Astrocyte of the hippocampus (primary cell): ENCODE measurements around the gene TNNI2.

Experiments
- DNase-seq: peaks from one replicate; pipeline ENCODE4 v3.0.0; 2011; ENCODE audit warnings: low read depth, low spot score

The TNNI2 gene

DNA sequence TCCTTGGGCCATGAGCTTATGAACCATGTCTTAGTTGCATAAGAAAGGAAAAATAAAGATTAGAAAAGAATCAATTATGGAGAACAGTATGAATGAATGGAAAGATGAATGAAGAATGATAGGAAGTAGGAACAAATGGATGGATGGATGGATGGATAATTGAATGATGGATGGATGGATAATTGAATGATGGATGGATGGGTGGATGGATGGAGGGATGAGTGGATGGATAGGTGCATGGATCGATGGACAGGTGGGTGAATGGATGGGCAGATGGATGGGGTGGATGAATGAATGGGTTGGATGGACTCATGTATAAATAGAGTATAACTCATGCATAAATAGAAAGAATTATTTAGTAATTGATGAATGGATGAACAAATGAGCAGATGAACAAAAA is 21.3 kb downstream of the TNNI2 start:
- no peak for DNase-seq

DNA sequence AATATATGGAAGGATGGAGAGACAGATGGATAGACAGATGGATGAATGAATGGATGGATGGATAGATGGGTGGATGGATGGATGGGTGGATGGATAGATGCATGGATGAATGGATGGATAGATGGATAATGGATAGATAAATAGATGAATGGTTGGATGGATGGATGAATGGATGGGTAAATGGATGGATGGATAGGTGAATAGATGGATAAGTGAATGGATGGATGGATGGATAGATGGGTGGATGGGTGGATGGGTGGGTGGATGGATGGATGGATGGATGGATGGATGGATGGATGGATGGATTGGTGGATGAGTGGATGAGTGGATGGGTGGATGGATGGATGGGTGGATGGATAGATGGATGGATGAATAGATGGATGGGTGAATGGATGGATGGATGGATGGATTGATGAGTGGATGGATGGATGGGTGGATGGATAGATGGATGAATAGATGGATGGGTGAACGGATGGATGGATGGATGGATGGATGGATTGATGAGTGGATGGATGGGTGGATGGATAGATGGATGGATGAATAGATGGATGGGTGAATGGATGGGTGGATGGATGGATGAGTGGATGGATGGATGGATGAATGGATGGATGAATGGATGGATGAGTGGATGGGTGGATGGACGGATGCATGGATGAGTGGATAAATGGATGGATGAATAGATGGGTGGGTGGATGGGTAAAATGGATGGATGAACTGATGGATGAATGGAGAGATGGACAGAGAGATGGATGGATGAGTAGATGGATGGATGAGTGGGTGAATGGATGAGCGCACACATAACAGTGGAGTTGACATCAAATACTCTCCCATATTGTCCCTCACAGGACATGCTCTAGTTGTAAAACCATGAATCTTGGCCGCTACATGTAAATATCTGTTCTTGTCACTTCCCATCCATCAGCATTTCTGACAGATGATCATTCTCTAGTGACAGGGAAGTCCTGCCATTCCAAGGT is 22.9 kb downstream of the TNNI2 start:
- DNase-seq = no peak

DNA sequence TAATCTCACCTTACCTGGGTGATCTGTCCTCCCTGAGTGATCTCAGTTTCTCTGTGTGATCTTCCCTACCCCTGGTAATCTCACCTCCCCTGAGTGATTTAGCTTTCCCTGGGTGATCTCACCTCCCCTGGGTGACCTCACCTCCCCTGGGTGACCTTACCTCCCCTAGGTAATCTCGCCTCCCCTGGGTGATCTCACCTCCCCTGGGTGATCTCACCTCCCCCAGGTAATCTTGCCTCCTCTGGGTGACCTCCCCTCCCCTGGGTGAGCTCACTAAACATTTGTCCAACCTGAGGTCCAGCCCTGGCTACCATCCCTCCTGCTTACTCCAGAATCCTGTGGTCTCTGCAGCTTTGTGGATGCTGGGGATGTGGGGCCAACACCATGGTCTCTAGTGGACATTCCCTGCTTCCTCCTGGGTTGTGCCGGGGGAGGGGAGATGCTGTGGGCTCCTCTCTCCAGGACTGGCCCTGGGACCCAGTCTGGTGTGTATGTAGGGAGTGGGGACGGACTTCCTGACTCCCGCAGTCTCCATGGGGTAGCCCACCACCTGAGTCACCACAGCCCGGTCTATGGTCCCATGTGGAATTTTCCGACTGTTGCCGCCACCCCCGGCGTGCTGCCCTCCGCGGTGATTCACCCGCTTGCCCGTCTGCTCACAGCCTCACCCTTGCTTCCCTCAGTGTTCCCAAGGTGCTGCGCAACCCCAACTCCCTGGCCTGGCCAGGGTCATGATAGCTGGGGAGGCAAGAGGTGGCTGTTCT is 24.0 kb downstream of the TNNI2 start:
- peak; percentile 68 for DNase-seq

DNA sequence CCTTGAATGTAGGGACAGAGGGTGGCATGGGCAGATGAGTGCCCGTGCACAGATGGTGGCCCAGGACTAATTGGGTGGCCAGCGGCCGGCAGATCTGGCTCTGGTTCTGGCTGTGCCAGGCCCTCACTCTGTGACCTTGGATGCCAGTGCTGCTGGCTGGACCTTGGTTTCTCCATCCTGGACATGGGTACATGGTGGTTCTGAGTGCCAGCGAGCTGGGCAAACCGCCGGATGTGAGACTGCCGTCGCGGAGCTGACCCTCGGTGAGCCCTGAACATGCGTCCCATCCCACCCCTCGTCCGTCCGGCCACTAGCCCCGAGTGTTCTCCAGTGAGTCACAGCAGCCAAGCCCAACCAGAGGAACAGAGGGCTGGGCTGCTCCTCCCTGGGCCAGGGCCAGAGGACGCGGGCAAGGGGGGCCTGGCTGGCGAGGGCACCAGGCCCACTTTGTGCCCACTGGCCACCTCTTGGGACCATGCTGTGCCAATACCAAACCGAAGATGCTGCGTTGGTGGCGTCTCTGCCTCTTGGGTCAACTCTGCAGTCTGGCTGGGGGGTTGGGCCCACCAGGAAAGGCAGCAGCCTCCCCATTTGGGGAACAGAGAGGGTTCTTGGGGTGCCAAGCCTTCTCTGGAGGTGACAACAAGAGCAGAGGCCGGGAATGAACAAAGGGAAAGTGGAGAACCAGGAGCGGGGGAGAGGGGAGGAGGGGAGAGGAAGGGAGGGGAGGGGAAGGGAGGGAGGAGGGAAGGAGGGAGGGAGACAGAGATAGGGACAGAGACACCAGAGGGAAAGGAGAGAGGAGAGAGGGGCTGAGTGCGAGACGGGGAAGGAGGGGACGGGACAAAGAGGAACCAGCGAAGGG is 24.8 kb downstream of the TNNI2 start:
- DNase-seq = peak; percentile 97

DNA sequence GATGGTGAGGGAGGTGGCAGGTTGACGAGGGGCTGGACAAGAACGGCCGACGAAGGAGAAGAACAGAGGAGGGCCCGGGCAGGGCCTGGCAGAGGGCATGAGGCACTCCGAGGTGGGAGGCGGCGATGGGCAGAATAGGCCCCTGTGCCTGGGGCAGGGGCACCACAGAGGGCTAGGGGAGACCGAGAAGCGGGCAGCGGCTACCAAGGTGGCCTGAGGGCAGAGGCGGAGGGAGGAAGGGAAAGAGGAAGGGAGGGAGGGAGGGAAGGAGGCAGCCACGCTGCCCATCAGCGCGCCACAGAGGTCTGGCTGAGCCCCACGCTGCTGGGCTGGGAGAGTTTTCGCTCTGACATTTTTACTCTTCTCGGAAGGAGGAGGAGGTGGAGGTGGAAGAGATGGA is 25.4 kb downstream of the TNNI2 start:
- peak; percentile 59 for DNase-seq

DNA sequence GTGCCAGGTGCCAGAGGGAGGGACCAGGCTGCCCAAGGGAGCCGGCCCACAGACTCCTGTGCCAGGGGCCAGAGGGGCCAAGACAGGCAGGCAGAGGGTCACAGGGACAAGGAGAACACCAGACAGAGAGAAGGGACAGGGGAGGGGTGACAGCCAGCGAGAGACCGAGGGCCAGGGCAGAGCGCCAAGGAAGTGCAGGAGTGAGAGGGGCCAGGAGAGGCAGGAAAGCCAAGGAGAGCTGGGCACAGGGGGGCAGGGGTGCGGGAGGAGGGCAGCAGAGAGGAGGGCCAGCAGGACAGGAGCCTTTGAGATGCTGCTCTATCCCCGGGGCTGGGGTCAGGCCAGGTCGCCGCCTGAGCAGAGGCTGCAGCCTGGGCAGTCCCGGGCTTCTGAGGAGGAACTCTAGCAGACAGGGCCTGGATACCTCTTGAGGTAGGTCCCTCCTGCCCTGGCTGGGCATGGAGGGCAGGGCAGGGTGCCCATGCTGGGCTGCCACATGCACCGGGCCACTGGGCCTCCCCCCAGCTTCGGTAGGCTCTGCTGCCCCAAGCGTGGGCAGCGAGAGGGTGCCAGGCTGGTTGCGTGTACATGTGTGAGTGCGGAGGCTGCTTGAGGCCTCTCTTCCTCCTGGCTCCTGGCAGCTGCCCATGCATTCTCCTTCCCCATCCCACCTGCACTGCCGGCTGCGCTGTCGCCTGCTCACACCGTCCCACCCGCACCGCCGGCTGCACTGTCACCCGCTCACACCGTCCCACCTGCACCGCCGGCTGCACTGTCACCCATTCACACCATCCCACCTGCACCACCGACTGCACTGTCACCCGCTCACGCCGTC is 26.3 kb downstream of the TNNI2 start:
- DNase-seq = peak; percentile 28

DNA sequence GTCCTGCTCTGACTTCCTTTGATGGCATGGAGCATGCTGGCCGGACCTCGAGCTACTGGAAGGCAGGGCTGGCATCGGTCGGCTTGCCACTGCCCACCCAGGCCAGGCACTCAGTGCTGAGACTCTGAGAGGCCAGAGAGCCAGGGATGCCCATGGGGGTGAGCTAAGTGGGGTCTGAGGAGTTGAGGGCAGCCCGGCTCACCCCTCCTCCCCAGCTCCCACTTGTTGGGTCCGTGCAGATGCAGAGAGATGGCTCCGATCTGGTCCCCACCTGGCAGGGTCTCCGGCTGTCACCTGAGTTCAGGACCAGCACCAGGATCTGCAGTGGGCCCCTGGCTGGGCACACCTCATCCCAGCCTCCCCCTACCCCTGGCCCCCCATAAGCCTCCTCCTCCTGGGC is 27.4 kb downstream of the TNNI2 start:
- DNase-seq = no peak

DNA sequence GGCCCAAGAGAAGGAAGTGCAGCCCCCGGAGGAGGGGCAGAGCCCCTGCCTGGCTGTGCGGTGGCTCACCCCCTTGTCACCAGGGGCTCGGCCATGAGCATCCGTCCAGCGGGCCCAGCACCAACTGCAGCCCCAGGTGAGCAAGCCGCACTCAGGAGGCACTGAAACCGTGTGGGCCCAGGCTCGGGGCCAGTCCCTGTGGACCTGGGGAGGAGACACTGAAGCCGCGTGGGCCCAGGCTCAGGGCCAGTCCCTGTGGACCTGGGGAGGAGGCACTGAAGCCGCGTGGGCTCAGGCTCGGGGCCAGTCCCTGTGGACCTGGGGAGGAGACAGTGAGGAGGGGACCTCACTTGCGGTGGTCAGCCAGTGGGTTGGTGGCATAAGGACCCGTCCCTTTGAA is 28.0 kb downstream of the TNNI2 start:
- DNase-seq = no peak

DNA sequence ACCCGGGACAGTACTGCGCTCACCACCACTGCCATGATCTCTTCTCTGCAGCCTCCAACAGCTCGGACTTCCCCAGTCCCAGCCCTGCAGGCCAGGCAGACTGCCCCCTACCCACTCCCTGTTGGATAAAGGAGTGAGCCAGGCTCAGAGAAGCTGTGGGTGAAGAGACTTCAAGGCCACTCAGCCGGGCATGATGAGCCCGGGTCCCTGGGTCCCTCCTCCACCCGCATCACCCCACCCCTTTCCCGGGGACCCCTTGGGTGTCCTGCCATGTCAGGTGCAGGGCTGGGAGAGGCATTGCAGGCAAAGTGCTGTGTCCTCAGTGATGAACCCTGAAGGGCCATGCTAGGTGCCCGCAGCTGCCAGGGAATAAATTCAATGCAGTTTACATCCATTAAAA is 28.6 kb downstream of the TNNI2 start:
- DNase-seq = no peak

DNA sequence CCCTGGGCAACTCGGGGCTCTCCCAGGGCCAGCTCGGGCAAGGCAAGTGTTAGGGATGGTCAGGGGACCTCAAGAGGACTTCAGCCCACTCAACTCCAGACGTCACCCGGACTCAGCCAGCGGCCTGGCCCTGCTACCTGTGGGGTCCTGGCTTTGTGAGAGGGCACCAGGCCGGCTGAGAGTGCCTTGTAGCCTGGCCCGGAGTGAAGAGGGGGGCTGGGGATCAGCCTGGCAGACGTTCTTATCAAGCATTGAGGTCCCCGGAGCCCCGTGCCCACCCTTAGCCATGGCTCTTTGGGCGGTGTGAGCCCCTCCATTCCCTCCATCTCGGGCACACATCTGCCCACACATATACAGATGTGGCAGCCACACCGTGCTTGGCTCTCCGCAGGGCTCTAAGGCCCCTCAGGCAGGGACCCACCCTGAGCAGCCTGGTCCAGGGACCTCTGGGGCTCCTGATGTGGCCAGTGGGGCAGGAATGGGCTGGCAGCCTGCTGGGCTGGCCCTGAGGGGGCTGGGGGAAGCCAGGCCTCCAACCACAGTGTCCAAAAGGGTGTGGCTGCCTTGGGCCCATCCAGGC is 29.4 kb downstream of the TNNI2 start:
- DNase-seq = no peak

DNA sequence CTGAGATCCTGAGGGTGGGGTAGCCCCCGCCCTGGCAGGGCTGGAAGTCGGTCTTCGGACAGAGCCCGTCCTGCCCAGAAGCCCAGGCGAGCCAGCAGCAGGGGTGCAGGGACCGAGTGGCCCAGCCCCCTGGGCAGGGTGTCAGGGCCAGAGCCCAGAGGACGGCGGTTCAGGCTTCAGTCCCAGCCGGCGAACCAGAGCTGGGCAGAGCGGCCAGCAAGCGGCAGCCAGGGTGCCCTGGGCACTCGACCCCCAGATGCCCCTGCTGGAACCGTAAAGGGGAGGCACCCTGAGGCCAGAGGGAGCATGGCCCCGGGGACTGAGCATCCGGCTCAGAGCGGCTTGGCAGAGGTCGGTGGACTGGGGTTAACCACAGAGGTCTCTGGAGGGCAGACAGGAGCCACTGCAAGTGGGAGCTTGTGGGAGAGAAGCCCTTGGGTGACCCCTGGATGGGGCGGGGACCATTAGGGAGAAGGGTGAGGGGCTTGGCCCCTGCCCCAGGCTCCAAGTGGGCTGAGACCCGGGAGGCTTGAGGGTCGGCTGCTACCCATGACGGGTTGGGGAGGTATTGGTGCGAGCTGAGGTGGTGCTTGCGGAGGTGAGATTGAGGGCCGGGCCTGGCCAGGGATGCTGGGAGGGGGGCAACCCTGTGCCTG is 30.0 kb downstream of the TNNI2 start:
- DNase-seq = no peak

DNA sequence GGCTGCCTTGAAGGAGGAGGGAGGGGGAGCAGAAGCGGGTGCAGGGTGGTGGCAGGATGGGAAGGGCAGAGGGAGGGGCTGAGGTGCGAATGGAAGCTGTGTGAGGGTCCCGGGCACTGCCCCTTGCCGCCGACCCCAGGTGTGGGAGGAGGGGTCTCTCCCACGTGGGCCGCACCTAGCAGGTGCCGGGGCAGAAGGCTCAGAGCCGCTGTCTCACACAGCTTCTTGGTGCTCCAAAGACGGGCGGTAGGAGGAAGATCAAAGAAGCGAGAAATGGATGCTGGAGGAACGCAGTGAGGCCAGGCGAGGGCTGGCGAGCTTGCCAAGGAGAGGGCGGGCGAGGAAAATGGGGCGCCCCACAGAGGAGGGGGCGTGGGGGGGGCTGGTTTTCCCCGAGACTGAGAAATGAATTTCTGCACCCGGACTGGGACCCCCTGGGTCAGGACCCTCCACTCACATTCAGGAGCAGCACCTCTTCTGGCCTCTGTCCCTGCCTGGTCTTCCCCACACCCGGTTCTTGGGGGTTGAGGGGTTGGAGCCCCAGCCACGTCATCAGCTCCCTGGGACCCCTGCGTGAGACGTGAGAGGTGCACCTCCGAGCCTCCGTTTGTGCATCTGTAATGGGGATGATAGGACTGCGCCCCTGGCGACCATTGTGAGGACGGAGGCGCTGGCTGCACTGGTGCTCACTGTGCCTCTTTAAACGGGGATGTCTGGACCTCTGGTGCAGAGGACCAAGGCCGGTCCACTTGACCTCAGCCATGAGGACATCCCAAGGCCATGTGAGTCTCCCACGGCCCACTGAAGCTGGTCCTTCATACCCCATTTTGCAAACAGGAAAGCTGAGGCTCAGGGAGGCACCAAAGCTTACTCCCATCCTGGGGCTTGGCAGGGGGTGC is 30.9 kb downstream of the TNNI2 start:
- no peak for DNase-seq

DNA sequence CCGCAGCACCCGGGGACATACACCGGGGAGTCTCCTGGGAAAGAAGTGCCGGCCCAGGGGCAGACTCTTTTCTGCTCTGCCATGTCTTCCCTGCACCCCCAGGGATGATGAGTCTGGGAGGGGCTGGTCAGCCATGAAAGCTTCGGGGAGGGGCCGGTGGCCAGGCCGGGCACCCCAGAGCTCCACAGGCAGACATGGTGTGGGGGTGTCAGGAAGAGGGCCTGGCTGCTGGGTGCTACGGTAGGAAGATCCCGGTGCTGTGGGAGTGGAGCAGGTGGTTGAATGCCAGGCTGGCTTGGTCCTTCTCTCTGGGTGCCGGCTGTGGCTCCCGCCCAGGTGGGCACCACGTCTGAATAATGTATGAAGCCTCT is 31.5 kb downstream of the TNNI2 start:
- DNase-seq = no peak

DNA sequence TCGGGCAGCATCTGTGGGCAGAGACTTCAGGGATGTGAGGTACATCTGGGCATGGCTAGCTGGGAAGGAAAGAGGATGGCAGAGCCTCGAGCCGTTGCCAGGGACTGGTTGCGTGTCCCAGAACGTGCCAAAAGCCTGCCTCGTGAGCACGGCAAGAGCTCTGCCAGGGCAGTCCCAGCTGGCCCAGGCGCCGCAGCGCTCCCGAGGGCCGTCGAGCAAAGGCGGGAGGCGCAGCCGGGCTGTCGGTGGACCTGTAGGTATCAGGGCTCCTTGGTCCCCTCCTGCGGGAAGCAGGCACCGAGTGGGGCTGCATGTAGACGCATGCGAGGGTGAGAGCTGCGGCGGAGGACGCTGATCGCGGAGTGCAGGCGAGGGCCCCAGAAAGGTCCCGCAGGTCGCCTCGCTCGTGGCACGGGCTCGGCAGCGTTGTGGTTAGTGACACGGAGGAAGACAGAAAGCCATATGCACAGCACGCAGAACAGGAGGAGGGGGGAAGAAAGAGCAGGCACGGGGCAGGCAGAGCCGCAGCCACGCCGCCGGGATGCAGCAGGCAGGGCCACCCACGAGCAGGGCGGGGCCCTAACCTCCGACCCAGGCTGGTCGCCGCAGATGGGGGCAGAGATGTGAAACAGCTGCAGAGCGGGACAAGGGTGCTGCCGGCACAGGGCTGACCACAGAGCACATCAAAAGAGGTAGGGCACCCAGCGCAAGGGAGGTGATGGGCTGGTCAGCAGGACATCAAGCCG is 32.1 kb downstream of the TNNI2 start:
- no peak for DNase-seq

DNA sequence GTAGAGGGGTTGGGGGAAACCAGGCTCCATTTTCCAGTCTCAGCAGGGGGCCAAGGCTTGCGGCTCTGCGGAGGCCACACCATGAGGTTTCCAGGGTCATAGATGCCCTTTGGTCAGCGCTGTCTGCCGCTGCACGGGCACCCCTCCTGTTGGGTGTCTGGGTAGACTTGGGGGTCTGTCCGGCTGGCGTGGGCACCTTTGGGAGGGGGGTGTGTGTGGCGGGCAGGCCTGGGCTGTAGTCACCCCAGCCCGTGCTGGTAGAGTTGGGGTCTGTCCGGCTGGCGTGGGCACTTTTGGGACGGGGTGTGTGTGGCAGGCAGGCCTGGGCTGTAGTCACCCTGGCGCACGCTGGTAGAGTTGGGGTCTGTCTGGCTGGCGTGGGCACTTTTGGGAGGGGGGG is 32.8 kb downstream of the TNNI2 start:
- no peak for DNase-seq

DNA sequence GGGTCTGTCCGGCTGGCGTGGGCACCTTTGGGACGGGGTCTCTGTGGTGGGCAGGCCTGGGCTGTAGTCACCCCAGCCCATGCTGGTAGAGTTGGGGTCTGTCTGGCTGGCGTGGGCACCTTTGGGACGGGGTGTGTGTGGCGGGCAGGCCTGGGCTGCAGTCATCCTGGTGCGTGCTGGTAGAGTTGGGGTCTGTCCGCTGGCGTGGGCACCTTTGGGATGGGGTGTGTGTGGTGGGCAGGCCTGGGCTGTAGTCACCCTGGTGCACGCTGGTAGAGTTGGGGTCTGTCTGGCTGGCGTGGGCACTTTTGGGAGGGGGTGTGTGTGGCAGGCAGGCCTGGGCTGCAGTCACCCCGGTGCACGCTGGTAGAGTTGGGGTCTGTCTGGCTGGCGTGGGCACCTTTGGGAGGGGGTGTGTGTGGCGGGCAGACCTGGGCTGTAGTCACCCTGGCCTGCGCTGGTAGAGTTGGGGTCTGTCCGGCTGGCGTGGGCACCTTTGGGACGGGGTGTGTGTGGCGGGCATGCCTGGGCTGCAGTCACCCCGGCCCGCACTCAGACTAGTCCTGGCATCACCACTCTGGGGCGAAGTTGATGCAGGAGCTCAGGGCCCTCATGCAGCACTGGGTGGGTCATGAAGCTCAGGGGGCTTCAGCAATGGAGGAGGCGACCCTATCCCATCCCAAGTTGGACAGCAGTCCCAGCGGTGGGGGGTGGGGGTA is 33.6 kb downstream of the TNNI2 start:
- no peak for DNase-seq

DNA sequence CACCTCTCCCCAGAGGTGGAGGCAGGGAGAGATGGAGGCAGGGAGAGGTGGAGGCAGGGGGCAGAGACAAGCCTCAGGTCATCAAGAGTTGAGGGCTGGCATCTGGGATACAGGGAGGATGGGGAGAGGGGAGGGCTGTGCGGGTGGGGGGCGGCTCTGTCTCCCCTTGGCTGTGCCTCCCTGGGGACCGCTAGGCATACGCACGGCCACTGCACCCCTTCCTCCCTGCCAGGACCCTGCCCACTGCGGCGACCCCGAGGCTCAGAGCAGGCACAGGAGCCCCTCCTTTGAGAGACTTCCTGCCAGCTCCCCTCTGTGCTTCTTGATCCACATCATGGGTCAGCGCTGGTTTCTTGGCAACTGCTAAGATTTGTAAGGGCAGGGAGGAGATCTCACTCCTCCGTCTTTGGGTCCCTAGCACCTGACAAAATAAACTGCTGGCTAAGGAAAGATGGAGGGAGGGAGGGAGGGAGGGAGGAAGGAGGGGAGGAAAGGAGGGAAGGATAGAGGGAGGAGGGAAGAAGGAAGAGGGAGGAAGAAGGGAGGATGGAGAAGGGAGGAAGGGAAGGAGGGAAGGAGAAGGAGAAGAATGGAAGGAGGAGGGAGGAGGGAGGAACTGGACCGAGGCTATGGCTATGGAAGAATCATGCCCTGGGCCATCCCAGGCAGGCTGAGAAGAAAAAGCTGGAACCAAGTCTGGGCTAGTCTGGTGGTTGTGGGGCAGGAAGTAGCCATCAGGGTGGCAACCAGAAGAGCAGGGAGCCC is 34.4 kb downstream of the TNNI2 start:
- DNase-seq = peak; percentile 41
